ENCODE results near the gene PVALEF.

PVALEF gene

DNA sequence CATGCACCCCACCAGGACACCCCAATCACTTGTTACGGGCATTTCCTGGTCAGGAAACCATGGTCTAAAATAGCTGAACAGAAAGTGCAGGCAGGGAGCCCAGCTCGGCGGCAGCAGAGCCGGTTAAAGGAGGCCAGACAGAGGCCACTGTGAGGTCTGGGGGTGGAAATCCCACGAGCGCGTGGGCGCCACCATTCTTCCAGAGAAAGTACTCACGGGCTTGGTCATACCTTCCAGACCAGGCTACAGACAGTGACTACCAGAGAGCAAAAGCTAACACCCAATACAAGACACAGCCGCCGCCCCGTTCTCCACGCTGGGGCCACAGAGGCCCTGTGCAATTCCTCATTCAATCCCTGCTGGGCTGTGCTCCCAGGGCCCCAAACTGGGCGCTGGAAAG, 45.6 kb downstream of the PVALEF start:
- H3K9ac ChIP-seq (ENCODE audit: low read length) = peak overlapping the region; percentile 15
- no peak overlapping the region for H2BK5ac ChIP-seq (ENCODE audit: low read depth, low read length, poor library complexity, severe bottlenecking)
- H4K8ac ChIP-seq (ENCODE audit: low read length) = peak overlapping the region; percentile 12
- DNase-seq = no peak
- H3K79me1 ChIP-seq (replicated peaks; ENCODE audit: low read length, poor library complexity, severe bottlenecking) = peaks cover 18% of the 10 kb centered on the region
- H3K4me1 ChIP-seq (ENCODE audit: control insufficient read depth, insufficient read depth, low read depth, low read length) = peaks cover 10% of the 10 kb centered on the region
- no peak overlapping the region for H2BK120ac ChIP-seq (ENCODE audit: low read depth, low read length)
- H2AFZ ChIP-seq (ENCODE audit: low read depth, low read length) = no peak overlapping the region
- H3K27me3 ChIP-seq (ENCODE audit: control insufficient read depth in 1 of 2, insufficient read depth in 1 of 2, low read length in 2 of 2) = no peaks in the 10 kb centered on the region
- peak overlapping the region in 1 of 2 experiments; percentile 17 for H3K4ac ChIP-seq (ENCODE audit: low read depth in 1 of 2, low read length in 2 of 2)
- no peak overlapping the region for H3K27ac ChIP-seq (ENCODE audit: low read length, poor library complexity, severe bottlenecking)
- H3K18ac ChIP-seq (ENCODE audit: low read depth in 1 of 2, low read length in 2 of 2) = no peak overlapping the region
- 85% methylated on average over 14 of the region's 14 CpGs for WGBS
- no peak overlapping the region for H3K4me2 ChIP-seq (ENCODE audit: low read length, poor library complexity, severe bottlenecking)
- H4K91ac ChIP-seq (ENCODE audit: low read length) = no peak overlapping the region
- no peak overlapping the region for H2BK12ac ChIP-seq (ENCODE audit: low read length in 2 of 2)
- H2BK15ac ChIP-seq (ENCODE audit: low read depth, poor library complexity, severe bottlenecking) = no peak overlapping the region
- no peak overlapping the region for H2AK5ac ChIP-seq (ENCODE audit: low read length, severe bottlenecking)
- H3K23ac ChIP-seq (ENCODE audit: low read length in 2 of 2) = no peak overlapping the region
- H3K36me3 ChIP-seq (ENCODE audit: control insufficient read depth in 1 of 2, insufficient read depth in 2 of 2, low read depth in 1 of 2, low read length in 2 of 2) = peaks cover 0 to 35% of the 10 kb centered on the region in 2 experiments
- H3K9me3 ChIP-seq (ENCODE audit: control insufficient read depth, low read length) = no peaks in the 10 kb centered on the region
- H3K14ac ChIP-seq (ENCODE audit: low read length in 2 of 2) = no peak overlapping the region
- H3K4me3 ChIP-seq (ENCODE audit: insufficient read depth in 1 of 2, low read depth in 1 of 2, low read length in 2 of 2) = no peak overlapping the region

DNA sequence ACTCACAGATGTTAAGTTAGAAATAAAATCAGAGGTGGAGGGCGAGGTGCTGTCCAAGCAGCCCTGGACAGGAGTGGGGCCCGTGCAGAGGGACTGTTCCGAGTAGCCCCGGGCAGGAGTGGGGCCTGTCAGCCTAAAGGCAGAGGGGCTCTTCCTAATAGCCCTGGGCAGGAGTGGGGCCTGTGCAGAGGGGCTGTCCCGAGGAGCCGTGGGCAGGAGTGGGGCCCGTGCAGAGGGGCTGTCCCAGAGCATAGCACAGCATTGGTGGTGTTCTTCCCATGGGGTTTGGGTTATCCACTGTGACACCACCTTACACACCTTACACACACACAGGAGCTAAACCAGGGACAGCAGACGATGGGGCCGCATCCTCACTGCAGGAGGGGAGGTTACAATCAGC, 47.1 kb downstream of the PVALEF start:
- Histone ChIP-seq H2BK5ac (ENCODE audit: low read depth, low read length, poor library complexity, severe bottlenecking) (no peak overlapping the region), H4K91ac (ENCODE audit: low read length) (no peak overlapping the region), H3K9me3 (ENCODE audit: control insufficient read depth, low read length) (no peaks in the 10 kb centered on the region), H3K23ac (ENCODE audit: low read length in 2 of 2) (peak overlapping the region in 1 of 2 experiments; percentile 61), H3K79me1 (replicated peaks; ENCODE audit: low read length, poor library complexity, severe bottlenecking) (peaks cover 24% of the 10 kb centered on the region), H3K27me3 (ENCODE audit: control insufficient read depth in 1 of 2, insufficient read depth in 1 of 2, low read length in 2 of 2) (no peaks in the 10 kb centered on the region), H2AK5ac (ENCODE audit: low read length, severe bottlenecking) (no peak overlapping the region), H3K4me2 (ENCODE audit: low read length, poor library complexity, severe bottlenecking) (no peak overlapping the region), H2BK15ac (ENCODE audit: low read depth, poor library complexity, severe bottlenecking) (no peak overlapping the region), H2AFZ (ENCODE audit: low read depth, low read length) (no peak overlapping the region), H2BK12ac (ENCODE audit: low read length in 2 of 2) (no peak overlapping the region), H3K4ac (ENCODE audit: low read depth in 1 of 2, low read length in 2 of 2) (no peak overlapping the region), H4K8ac (ENCODE audit: low read length) (no peak overlapping the region), H3K27ac (ENCODE audit: low read length, poor library complexity, severe bottlenecking) (no peak overlapping the region), H3K4me3 (ENCODE audit: insufficient read depth in 1 of 2, low read depth in 1 of 2, low read length in 2 of 2) (no peak overlapping the region), H2BK120ac (ENCODE audit: low read depth, low read length) (no peak overlapping the region), H3K36me3 (ENCODE audit: control insufficient read depth in 1 of 2, insufficient read depth in 2 of 2, low read depth in 1 of 2, low read length in 2 of 2) (peaks cover 0 to 33% of the 10 kb centered on the region in 2 experiments), H3K9ac (ENCODE audit: low read length) (no peak overlapping the region), H3K4me1 (ENCODE audit: control insufficient read depth, insufficient read depth, low read depth, low read length) (peaks cover 10% of the 10 kb centered on the region), H3K14ac (ENCODE audit: low read length in 2 of 2) (no peak overlapping the region), H3K18ac (ENCODE audit: low read depth in 1 of 2, low read length in 2 of 2) (no peak overlapping the region)
- DNase-seq = no peak
- WGBS = 98% methylated on average over 4 of the region's 9 CpGs

DNA sequence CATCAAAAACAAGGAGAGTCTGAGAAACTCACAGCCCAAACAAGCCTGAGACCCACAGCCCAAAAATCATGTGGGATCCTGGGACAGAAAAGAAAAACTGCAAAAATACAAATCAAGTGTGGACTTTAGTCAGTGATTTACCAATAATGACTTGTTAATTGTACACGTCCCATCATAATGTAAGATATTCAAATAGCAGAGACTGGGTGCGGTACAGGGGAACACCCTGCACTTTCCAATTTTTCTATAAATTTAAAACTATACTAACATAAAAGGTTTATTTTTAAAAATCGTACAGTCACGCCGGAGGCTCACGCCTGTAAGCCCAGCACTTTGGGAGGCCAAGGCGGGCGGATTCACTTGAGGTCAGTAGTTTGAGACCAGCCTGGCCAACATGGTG, 48.7 kb downstream of the PVALEF start:
- no peak overlapping the region for H3K23ac ChIP-seq (ENCODE audit: low read length in 2 of 2)
- H3K4me1 ChIP-seq (ENCODE audit: control insufficient read depth, insufficient read depth, low read depth, low read length) = peaks cover 6% of the 10 kb centered on the region
- 97% methylated on average over 8 of the region's 8 CpGs for WGBS
- H2BK120ac ChIP-seq (ENCODE audit: low read depth, low read length) = no peak overlapping the region
- no peak for DNase-seq
- H3K36me3 ChIP-seq (ENCODE audit: control insufficient read depth in 1 of 2, insufficient read depth in 2 of 2, low read depth in 1 of 2, low read length in 2 of 2) = peaks cover 0 to 32% of the 10 kb centered on the region in 2 experiments
- H3K9me3 ChIP-seq (ENCODE audit: control insufficient read depth, low read length) = no peaks in the 10 kb centered on the region
- H2BK5ac ChIP-seq (ENCODE audit: low read depth, low read length, poor library complexity, severe bottlenecking) = no peak overlapping the region
- no peak overlapping the region for H2AK5ac ChIP-seq (ENCODE audit: low read length, severe bottlenecking)
- H3K18ac ChIP-seq (ENCODE audit: low read depth in 1 of 2, low read length in 2 of 2) = no peak overlapping the region
- H4K8ac ChIP-seq (ENCODE audit: low read length) = no peak overlapping the region
- no peak overlapping the region for H3K4ac ChIP-seq (ENCODE audit: low read depth in 1 of 2, low read length in 2 of 2)
- H3K27ac ChIP-seq (ENCODE audit: low read length, poor library complexity, severe bottlenecking) = no peak overlapping the region
- no peak overlapping the region for H4K91ac ChIP-seq (ENCODE audit: low read length)
- H2BK15ac ChIP-seq (ENCODE audit: low read depth, poor library complexity, severe bottlenecking) = no peak overlapping the region
- no peak overlapping the region for H3K4me3 ChIP-seq (ENCODE audit: insufficient read depth in 1 of 2, low read depth in 1 of 2, low read length in 2 of 2)
- H3K4me2 ChIP-seq (ENCODE audit: low read length, poor library complexity, severe bottlenecking) = no peak overlapping the region
- H3K27me3 ChIP-seq (ENCODE audit: control insufficient read depth in 1 of 2, insufficient read depth in 1 of 2, low read length in 2 of 2) = no peaks in the 10 kb centered on the region
- no peak overlapping the region for H3K14ac ChIP-seq (ENCODE audit: low read length in 2 of 2)
- H2AFZ ChIP-seq (ENCODE audit: low read depth, low read length) = no peak overlapping the region
- no peak overlapping the region for H3K9ac ChIP-seq (ENCODE audit: low read length)
- H2BK12ac ChIP-seq (ENCODE audit: low read length in 2 of 2) = no peak overlapping the region
- peaks cover 30% of the 10 kb centered on the region for H3K79me1 ChIP-seq (replicated peaks; ENCODE audit: low read length, poor library complexity, severe bottlenecking)

DNA sequence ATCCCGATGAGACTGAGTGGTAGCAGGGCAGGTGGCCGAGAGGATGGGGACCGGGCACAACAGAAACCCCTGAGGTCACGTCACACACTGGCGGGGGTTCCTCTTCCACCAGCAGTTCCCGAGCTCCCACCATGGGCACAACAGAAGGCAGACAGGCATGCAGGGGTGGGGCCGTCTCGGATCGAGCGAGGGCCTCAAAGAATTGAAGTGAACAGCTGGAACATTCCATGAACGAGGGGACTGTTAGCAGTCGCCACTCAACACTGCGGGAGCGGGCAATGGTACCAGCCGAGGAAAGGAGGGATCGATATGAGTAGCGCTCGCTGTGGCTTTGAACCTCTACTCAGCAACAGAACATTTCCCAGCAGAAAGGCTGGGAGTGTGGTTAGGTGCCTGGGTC, 52.2 kb downstream of the PVALEF start:
- Histone ChIP-seq H3K27me3 (ENCODE audit: control insufficient read depth in 1 of 2, insufficient read depth in 1 of 2, low read length in 2 of 2) (no peaks in the 10 kb centered on the region), H2BK12ac (ENCODE audit: low read length in 2 of 2) (no peak overlapping the region), H2AFZ (ENCODE audit: low read depth, low read length) (no peak overlapping the region), H2BK120ac (ENCODE audit: low read depth, low read length) (no peak overlapping the region), H3K9me3 (ENCODE audit: control insufficient read depth, low read length) (no peaks in the 10 kb centered on the region), H3K4ac (ENCODE audit: low read depth in 1 of 2, low read length in 2 of 2) (no peak overlapping the region), H3K4me3 (ENCODE audit: insufficient read depth in 1 of 2, low read depth in 1 of 2, low read length in 2 of 2) (no peak overlapping the region), H3K36me3 (ENCODE audit: control insufficient read depth in 1 of 2, insufficient read depth in 2 of 2, low read depth in 1 of 2, low read length in 2 of 2) (peaks cover 0 to 35% of the 10 kb centered on the region in 2 experiments), H3K27ac (ENCODE audit: low read length, poor library complexity, severe bottlenecking) (no peak overlapping the region), H2AK5ac (ENCODE audit: low read length, severe bottlenecking) (no peak overlapping the region), H3K14ac (ENCODE audit: low read length in 2 of 2) (no peak overlapping the region), H3K79me1 (replicated peaks; ENCODE audit: low read length, poor library complexity, severe bottlenecking) (peaks cover 39% of the 10 kb centered on the region), H2BK5ac (ENCODE audit: low read depth, low read length, poor library complexity, severe bottlenecking) (no peak overlapping the region), H3K4me1 (ENCODE audit: control insufficient read depth, insufficient read depth, low read depth, low read length) (peaks cover 15% of the 10 kb centered on the region), H3K9ac (ENCODE audit: low read length) (no peak overlapping the region), H3K4me2 (ENCODE audit: low read length, poor library complexity, severe bottlenecking) (no peak overlapping the region), H2BK15ac (ENCODE audit: low read depth, poor library complexity, severe bottlenecking) (no peak overlapping the region), H4K91ac (ENCODE audit: low read length) (no peak overlapping the region), H3K18ac (ENCODE audit: low read depth in 1 of 2, low read length in 2 of 2) (no peak overlapping the region), H4K8ac (ENCODE audit: low read length) (no peak overlapping the region), H3K23ac (ENCODE audit: low read length in 2 of 2) (no peak overlapping the region)
- DNase-seq = no peak
- WGBS = 92% methylated on average over 15 of the region's 18 CpGs

All from mesenchymal stem cell (in vitro differentiated cells and primary cell).